Measurements from ENCODE around the gene ZFAND3. TPM values are rescaled to one million over a fixed set of nuclear protein-coding genes. Genes with fewer than 3 reads are reported as not detected.

The ZFAND3 gene
- total and polyA plus RNA-seq, 2 donors (not counting 3 experiments of a cell fraction or from before 2014, with no cell fraction given) = 15.4 to 54.2 TPM

GRCh38 chr6:38180586-38180985, 361.1 kb downstream of the ZFAND3 start:
- Histone ChIP-seq H3K4me3 (replicated peaks in 1 of 3; ENCODE audit: insufficient read depth in 1 of 3, low read depth in 1 of 3, low read length in 3 of 3) (no peak overlapping the region), H3K36me3 (ENCODE audit: control insufficient read depth in 2 of 2, extremely low read depth in 1 of 2, insufficient read depth in 2 of 2, low read length in 2 of 2) (no peaks in the 10 kb centered on the region), H3K79me2 (ENCODE audit: control insufficient read depth, insufficient read depth, low read length) (no peaks in the 10 kb centered on the region), H3K4me1 (ENCODE audit: control insufficient read depth, extremely low read depth, insufficient read depth, low read length) (no peaks in the 10 kb centered on the region), H2AFZ (ENCODE audit: low read depth, low read length) (no peak overlapping the region), H3K27ac (ENCODE audit: insufficient read depth, low read depth, low read length) (no peak overlapping the region), H3K9ac (replicated peaks; ENCODE audit: extremely low read depth, insufficient read depth, low read length) (no peak overlapping the region), H3K9me1 (replicated peaks; ENCODE audit: control insufficient read depth, extremely low read depth, insufficient read depth, low read length) (no peaks in the 10 kb centered on the region), H3K9me3 (replicated peaks; ENCODE audit: control insufficient read depth, insufficient read depth, low read length) (no peaks in the 10 kb centered on the region), H3K27me3 (ENCODE audit: control insufficient read depth in 2 of 2, insufficient read depth in 2 of 2, low read length in 2 of 2) (no peaks in the 10 kb centered on the region), H4K20me1 (replicated peaks; ENCODE audit: control insufficient read depth, extremely low read depth, insufficient read depth, low read length) (no peaks in the 10 kb centered on the region), H3K4me2 (ENCODE audit: insufficient read depth, low read length) (no peak overlapping the region)
- FAIRE-seq = no peak
- dilution Hi-C loops (cut with MboI; ENCODE audit: extremely low pct_ligation_motif_present, low sequenced_read_pairs) (no loop called here), intact Hi-C loops (cut with micrococcal nuclease) (no loop called here)
- no TSS peak for BruUV-seq (replicated peaks)
- TF ChIP-seq JUN (IDR thresholded peaks at IDR 0.05; ENCODE audit: borderline replicate concordance, insufficient read depth, insufficient read length, low read depth) (no peak), FOS (IDR thresholded peaks at IDR 0.05; ENCODE audit: borderline replicate concordance, insufficient read depth, low read length) (no peak), MYC (IDR thresholded peaks at IDR 0.05; ENCODE audit: low read depth, low read length) (no peak), EZH2 (IDR thresholded peaks at IDR 0.05; ENCODE audit: borderline replicate concordance, low read depth, low read length, severe bottlenecking) (no peak), POLR2AphosphoS5 (IDR thresholded peaks at IDR 0.05; ENCODE audit: insufficient read depth, low read depth, low read length) (no peak), CTCF (IDR thresholded peaks at IDR 0.05; ENCODE audit: extremely low read depth in 1 of 2, insufficient read depth in 1 of 2, low read depth in 1 of 2, low read length in 2 of 2) (no peak), GATA2 (IDR thresholded peaks at IDR 0.05; ENCODE audit: insufficient read depth, insufficient read length, low read depth, low read length) (no peak), POLR2A (IDR thresholded peaks at IDR 0.05; ENCODE audit: low read depth, low read length) (no peak), MAX (IDR thresholded peaks at IDR 0.05; ENCODE audit: insufficient read depth, insufficient read length) (no peak)
- DNase-seq (ENCODE audit: low read depth, low spot score) = no peak
- POLR2A ChIA-PET = no interaction called here
- CTCF ChIA-PET = interaction anchor here (4.2 kb wide), 1 partner anchor 314 kb away, joined by 15 read pairs; no protein-coding TSS in a partner anchor
